ENCODE measurements around the gene ESRP2. TPM values are rescaled to one million over a fixed set of nuclear protein-coding genes. Genes with fewer than 3 reads are reported as not detected.

Gene ESRP2
- total RNA-seq, 3 donors from 2014 or later (not counting 1 experiment from before 2014, with no cell fraction given): not detected

GRCh38 chr16:68197250-68197649 lies 38.7 kb downstream of the ESRP2 start:
- H3K4me3 Mint-ChIP-seq: no peak overlapping the region
- no peaks in the 10 kb centered on the region for H3K36me3 Mint-ChIP-seq
- no peaks in the 10 kb centered on the region for H3K27me3 Mint-ChIP-seq (ENCODE audit: low read depth in 2 of 2)
- DNase-seq (no peak), ATAC-seq (no peak)
- no peak overlapping the region for H3K27ac Mint-ChIP-seq
- Histone ChIP-seq H3K4me1 (ENCODE audit: control insufficient read depth, insufficient read depth, low read length) (no peaks in the 10 kb centered on the region), H3K27ac (ENCODE audit: low read length) (no peak overlapping the region), H3K27me3 (ENCODE audit: control insufficient read depth, insufficient read depth, low read length) (no peaks in the 10 kb centered on the region), H3K36me3 (ENCODE audit: control insufficient read depth, insufficient read depth, low read length) (peaks cover 28% of the 10 kb centered on the region), H3K9me3 (ENCODE audit: control insufficient read depth, insufficient read depth, low read length) (no peaks in the 10 kb centered on the region), H3K4me3 (ENCODE audit: low read length) (no peak overlapping the region)
- TF ChIP-seq CTCF (IDR thresholded peaks at IDR 0.05): no peak
- WGBS (ENCODE audit: insufficient coverage): 97% methylated on average over 2 of the region's 2 CpGs
- peaks cover 34 to 36% of the 10 kb centered on the region in 2 donors for H3K4me1 Mint-ChIP-seq
- no peaks in the 10 kb centered on the region for H3K9me3 Mint-ChIP-seq
- intact Hi-C loops (cut with micrococcal nuclease): no loop called here

- H3K27me3 Mint-ChIP-seq (ENCODE audit: low read depth in 2 of 2): no peaks in the 10 kb centered on the region
- H3K36me3 Mint-ChIP-seq: peaks cover 9% of the 10 kb centered on the region
- Histone ChIP-seq H3K4me1 (ENCODE audit: control insufficient read depth, insufficient read depth, low read length) (no peaks in the 10 kb centered on the region), H3K27me3 (ENCODE audit: control insufficient read depth, insufficient read depth, low read length) (no peaks in the 10 kb centered on the region), H3K36me3 (ENCODE audit: control insufficient read depth, insufficient read depth, low read length) (peaks cover 43% of the 10 kb centered on the region), H3K27ac (ENCODE audit: low read length) (no peak overlapping the region), H3K9me3 (ENCODE audit: control insufficient read depth, insufficient read depth, low read length) (no peaks in the 10 kb centered on the region), H3K4me3 (ENCODE audit: low read length) (no peak overlapping the region)
- H3K9me3 Mint-ChIP-seq: no peaks in the 10 kb centered on the region
- WGBS (ENCODE audit: insufficient coverage): 94% methylated on average over 3 of the region's 3 CpGs
- DNase-seq (no peak), ATAC-seq (no peak)
- intact Hi-C loops (cut with micrococcal nuclease): no loop called here
- no peak overlapping the region for H3K4me3 Mint-ChIP-seq
- H3K4me1 Mint-ChIP-seq: peaks cover 31 to 39% of the 10 kb centered on the region in 2 donors
- peak overlapping the region; percentile 66 to 73 for H3K27ac Mint-ChIP-seq
- TF ChIP-seq CTCF (IDR thresholded peaks at IDR 0.05): no peak
These were observed 41.7 kb downstream of the ESRP2 start for GRCh38 chr16:68194251-68194650.

- Histone ChIP-seq H3K4me3 (ENCODE audit: low read length) (no peak overlapping the region), H3K27ac (ENCODE audit: low read length) (no peak overlapping the region), H3K4me1 (ENCODE audit: control insufficient read depth, insufficient read depth, low read length) (peaks cover 3% of the 10 kb centered on the region), H3K9me3 (ENCODE audit: control insufficient read depth, insufficient read depth, low read length) (no peaks in the 10 kb centered on the region), H3K27me3 (ENCODE audit: control insufficient read depth, insufficient read depth, low read length) (no peaks in the 10 kb centered on the region), H3K36me3 (ENCODE audit: control insufficient read depth, insufficient read depth, low read length) (peaks cover 52% of the 10 kb centered on the region)
- WGBS (ENCODE audit: insufficient coverage): 96% methylated on average over 2 of the region's 2 CpGs
- DNase-seq (no peak), ATAC-seq (no peak)
- Mint-ChIP-seq H3K36me3 (peaks cover 9% of the 10 kb centered on the region), H3K4me3 (no peak overlapping the region), H3K27me3 (ENCODE audit: low read depth in 2 of 2) (no peaks in the 10 kb centered on the region), H3K9me3 (no peaks in the 10 kb centered on the region), H3K27ac (peak overlapping the region; percentile 10 to 62), H3K4me1 (peaks cover 25 to 39% of the 10 kb centered on the region in 2 donors)
- TF ChIP-seq CTCF (IDR thresholded peaks at IDR 0.05): no peak
- intact Hi-C loops (cut with micrococcal nuclease): no loop called here
These were observed 45.0 kb downstream of the ESRP2 start for GRCh38 chr16:68190736-68191510.

- Histone ChIP-seq H3K4me3 (ENCODE audit: low read length) (no peak overlapping the region), H3K27me3 (ENCODE audit: control insufficient read depth, insufficient read depth, low read length) (no peaks in the 10 kb centered on the region), H3K27ac (ENCODE audit: low read length) (no peak overlapping the region), H3K9me3 (ENCODE audit: control insufficient read depth, insufficient read depth, low read length) (no peaks in the 10 kb centered on the region), H3K4me1 (ENCODE audit: control insufficient read depth, insufficient read depth, low read length) (peaks cover 3% of the 10 kb centered on the region), H3K36me3 (ENCODE audit: control insufficient read depth, insufficient read depth, low read length) (peaks cover 58% of the 10 kb centered on the region)
- Mint-ChIP-seq H3K27me3 (ENCODE audit: low read depth in 2 of 2) (no peaks in the 10 kb centered on the region), H3K9me3 (no peaks in the 10 kb centered on the region), H3K36me3 (peaks cover 9% of the 10 kb centered on the region), H3K4me1 (peaks cover 25 to 39% of the 10 kb centered on the region in 2 donors), H3K27ac (peak overlapping the region in 1 of 2 donors; percentile 62), H3K4me3 (no peak overlapping the region)
- intact Hi-C loops (cut with micrococcal nuclease): no loop called here
- no peak for TF ChIP-seq CTCF (IDR thresholded peaks at IDR 0.05)
- ATAC-seq (no peak), DNase-seq (no peak)
- 100% methylated on average over 1 of the region's 1 CpG for WGBS (ENCODE audit: insufficient coverage)
These were observed 45.8 kb downstream of the ESRP2 start for GRCh38 chr16:68190081-68190480.

Measured in natural killer cell (primary cell).